Glutamatergic neuron (in vitro differentiated cells): Measurements from ENCODE around the gene TFDP2. TPM values are rescaled to one million over a fixed set of nuclear protein-coding genes. Genes with fewer than 3 reads are reported as not detected.
"Not testable (repeated sequence)": the region's sequence is repeated elsewhere in the genome, so short reads cannot be mapped to it uniquely, and the experiment has no call there.

Experiments
- DNase-seq: peaks from one replicate; pipeline ENCODE4 v3.0.0; 2022
- H3K27ac Mint-ChIP-seq: one replicate; pipeline ENCODE4 v1.8.0; 2020; ENCODE audit warnings: mild to moderate bottlenecking, mixed read lengths, inconsistent platforms; ENCODE audit not compliant: unreplicated experiment
- H3K27me3 Mint-ChIP-seq: one replicate; pipeline ENCODE4 v1.8.0; 2020; ENCODE audit warnings: mild to moderate bottlenecking, moderate library complexity, mixed read lengths, inconsistent platforms; ENCODE audit not compliant: unreplicated experiment
- H3K36me3 Mint-ChIP-seq: one replicate; pipeline ENCODE4 v1.8.0; 2020; ENCODE audit warnings: mild to moderate bottlenecking, mixed read lengths, inconsistent platforms; ENCODE audit not compliant: unreplicated experiment
- H3K4me1 Mint-ChIP-seq: one replicate; pipeline ENCODE4 v1.8.0; 2020; ENCODE audit warnings: mild to moderate bottlenecking, low read depth, mixed read lengths, inconsistent platforms; ENCODE audit not compliant: unreplicated experiment
- H3K4me3 Mint-ChIP-seq: one replicate; pipeline ENCODE4 v1.8.0; 2020; ENCODE audit warnings: mild to moderate bottlenecking, mixed read lengths, inconsistent platforms; ENCODE audit not compliant: unreplicated experiment
- H3K9me3 Mint-ChIP-seq: one replicate; pipeline ENCODE4 v1.8.0; 2020; ENCODE audit warnings: mild to moderate bottlenecking, moderate library complexity, mixed read lengths, inconsistent platforms; ENCODE audit not compliant: unreplicated experiment
- CTCF ChIP-seq: fragments of 200-600 bp; sonication (generic); IDR thresholded peaks from one replicate; pipeline ENCODE4 v1.5.0; 2021; ENCODE audit not compliant: partially characterized antibody, unreplicated experiment
- total RNA-seq: library from RNA; stranded (reverse); fragmentation: NEBNext Ultra II Directional; extraction: Animal tissue kit (Norgen Biotek cat#: 25700); gene quantifications from one replicate; pipeline ENCODE4 v1.2.1, GENCODE V29; 2021; ENCODE audit not compliant: unreplicated experiment

TFDP2 gene
- total RNA-seq, 1 donor from 2014 or later: 91.8 TPM

GRCh38 chr3:141928631-141929270 lies 220.6 kb downstream of the TFDP2 start:
- Mint-ChIP-seq H3K36me3 (peaks cover 16% of the 10 kb centered on the region), H3K27ac (no peak overlapping the region), H3K27me3 (peaks cover 2% of the 10 kb centered on the region), H3K4me1 (no peaks in the 10 kb centered on the region), H3K4me3 (no peak overlapping the region), H3K9me3 (peaks cover 3% of the 10 kb centered on the region)
- TF ChIP-seq CTCF: no peak
- no peak for DNase-seq

GRCh38 chr3:141926929-141927328 lies 222.4 kb downstream of the TFDP2 start:
- DNase-seq: no peak
- peaks cover 8% of the 10 kb centered on the region for H3K9me3 Mint-ChIP-seq
- H3K27me3 Mint-ChIP-seq: no peaks in the 10 kb centered on the region
- no peak overlapping the region for H3K4me3 Mint-ChIP-seq
- H3K27ac Mint-ChIP-seq: no peak overlapping the region
- peaks cover 18% of the 10 kb centered on the region for H3K36me3 Mint-ChIP-seq
- no peaks in the 10 kb centered on the region for H3K4me1 Mint-ChIP-seq
- TF ChIP-seq CTCF: no peak

- H3K4me3 Mint-ChIP-seq: not testable (repeated sequence)
Observed at GRCh38 chr3:141925677-141926076, 223.7 kb downstream of the TFDP2 start.

GRCh38 chr3:141921316-141921715 lies 228.0 kb downstream of the TFDP2 start:
- Mint-ChIP-seq H3K9me3 (peaks cover 8% of the 10 kb centered on the region), H3K36me3 (peaks cover 4% of the 10 kb centered on the region), H3K27me3 (peaks cover 4% of the 10 kb centered on the region), H3K4me3 (no peak overlapping the region), H3K27ac (peak overlapping the region; percentile 98), H3K4me1 (peaks cover 14% of the 10 kb centered on the region)
- DNase-seq: no peak
- TF ChIP-seq CTCF: no peak

More at GRCh38 chr3:141925677-141926076, 223.7 kb downstream of the TFDP2 start:
- Mint-ChIP-seq H3K36me3 (peaks cover 18% of the 10 kb centered on the region), H3K27ac (peak overlapping the region; percentile 62)
- not testable (repeated sequence) for H3K27me3 Mint-ChIP-seq, H3K4me1 Mint-ChIP-seq, DNase-seq, H3K9me3 Mint-ChIP-seq

GRCh38 chr3:141920701-141921100 lies 228.6 kb downstream of the TFDP2 start:
- peak; percentile 61 for DNase-seq
- Mint-ChIP-seq H3K36me3 (peaks cover 4% of the 10 kb centered on the region), H3K9me3 (peaks cover 8% of the 10 kb centered on the region), H3K4me3 (peak overlapping the region; percentile 69), H3K27ac (peak overlapping the region; percentile 98), H3K4me1 (peaks cover 14% of the 10 kb centered on the region), H3K27me3 (peaks cover 4% of the 10 kb centered on the region)
- TF ChIP-seq CTCF: no peak
